Measurements from ENCODE around the gene PRKCH. TPM values are rescaled to one million over a fixed set of nuclear protein-coding genes. Genes with fewer than 3 reads are reported as not detected.

The PRKCH gene
- total and polyA plus RNA-seq, 7 donors = 4.2 to 19.9 (median 10.0) TPM

DNA sequence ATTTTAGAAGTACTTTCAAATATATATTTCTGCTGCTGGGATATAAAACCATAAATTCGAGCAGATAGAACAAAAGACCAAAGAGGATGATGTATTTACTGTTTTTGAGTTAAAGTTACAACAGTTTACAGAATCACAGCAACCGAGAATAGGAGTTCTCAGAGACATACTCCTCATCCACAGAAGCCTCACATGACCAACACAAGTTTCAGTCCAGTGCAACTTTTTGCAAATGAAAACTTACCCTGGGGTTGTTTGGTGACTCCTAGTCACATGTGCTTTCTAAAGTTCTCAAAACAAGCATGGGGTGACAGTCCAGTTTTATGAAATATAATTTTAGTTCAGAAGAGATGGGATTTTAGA lies 117.1 kb downstream of the PRKCH start:
- Histone ChIP-seq H3K36me3 (no peaks in the 10 kb centered on the region), H3K27me3 (no peaks in the 10 kb centered on the region), H3K9me3 (no peaks in the 10 kb centered on the region), H3K4me1 (peaks cover 0 to 15% (median 0%) of the 10 kb centered on the region in 4 donors), H3K27ac (peak overlapping the region in 2 of 4 donors; percentile 14 to 49), H3K4me3 (no peak overlapping the region)
- TF ChIP-seq POLR2AphosphoS5 (IDR thresholded peaks at IDR 0.05) = no peak
- no peak for TF ChIP-seq POLR2A (IDR thresholded peaks at IDR 0.05)
- DNase-seq = no peak
- intact Hi-C loops (cut with DNase I) = no loop called here
- WGBS, 2 donors = 45 to 53% methylated on average over 2 of the region's 2 CpGs

DNA sequence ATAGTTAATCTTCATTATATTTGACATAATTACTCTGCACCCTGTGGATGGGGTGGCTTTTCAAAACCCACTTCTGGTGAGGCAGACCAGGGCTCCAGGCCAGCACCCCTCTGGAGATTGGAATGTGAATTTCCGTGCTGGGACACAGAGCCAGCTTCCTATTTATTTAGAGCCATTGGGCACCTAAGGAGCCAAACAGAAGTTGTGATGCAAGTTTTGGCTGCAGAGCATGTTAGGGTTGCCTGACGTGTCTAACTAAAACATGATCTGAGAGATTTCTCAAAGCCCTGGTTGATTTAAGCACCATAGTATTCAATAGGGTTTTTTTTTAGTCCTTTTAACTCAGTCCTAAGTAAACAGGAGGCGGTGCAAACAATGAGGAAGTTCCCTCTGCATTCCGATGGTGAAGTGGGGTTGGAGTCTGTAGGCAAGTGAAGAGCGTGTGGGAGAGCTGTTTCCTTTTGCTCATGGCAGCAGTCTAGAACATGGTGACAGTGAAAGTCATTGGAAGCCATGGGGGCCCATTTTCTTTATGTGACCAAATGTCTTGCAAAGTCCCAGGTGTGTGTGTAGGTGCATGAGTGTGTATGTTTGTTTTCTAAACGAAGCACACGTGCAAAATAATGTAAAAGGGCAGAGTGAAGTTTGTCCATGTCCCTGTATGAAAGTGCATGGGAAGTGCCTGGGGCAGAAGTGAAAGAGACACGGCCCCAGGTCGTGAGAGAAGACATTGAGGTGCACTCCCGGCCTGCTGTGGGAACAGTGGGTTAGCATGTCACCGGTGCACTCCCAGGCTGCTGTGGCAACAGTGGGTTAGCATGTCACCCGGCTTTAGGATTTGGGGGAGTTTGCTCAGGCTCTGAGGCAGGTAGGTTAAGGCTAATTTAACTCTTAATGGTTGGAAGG lies 117.7 kb downstream of the PRKCH start:
- TF ChIP-seq EP300 (IDR thresholded peaks at IDR 0.05) (no peak), POLR2AphosphoS5 (IDR thresholded peaks at IDR 0.05) (no peak), POLR2A (IDR thresholded peaks at IDR 0.05) (no peak), CTCF (IDR thresholded peaks at IDR 0.05) (no peak)
- Histone ChIP-seq H3K4me3 (no peak overlapping the region), H3K27me3 (no peaks in the 10 kb centered on the region), H3K9me3 (no peaks in the 10 kb centered on the region), H3K27ac (peak overlapping the region in 2 of 4 donors; percentile 14 to 49), H3K36me3 (no peaks in the 10 kb centered on the region), H3K4me1 (peaks cover 0 to 15% (median 0%) of the 10 kb centered on the region in 4 donors)
- DNase-seq = no peak
- 17 to 21% methylated on average over 12 of the region's 12 CpGs for WGBS, 2 donors
- intact Hi-C loops (cut with DNase I) = no loop called here

GRCh38 chr14:61439779-61440418 lies 118.5 kb downstream of the PRKCH start:
- Histone ChIP-seq H3K27me3 (no peaks in the 10 kb centered on the region), H3K36me3 (no peaks in the 10 kb centered on the region), H3K27ac (peak overlapping the region in 1 of 4 donors; percentile 14), H3K4me1 (peaks cover 0 to 15% (median 0%) of the 10 kb centered on the region in 4 donors), H3K4me3 (no peak overlapping the region), H3K9me3 (no peaks in the 10 kb centered on the region)
- TF ChIP-seq POLR2A (IDR thresholded peaks at IDR 0.05) (no peak), CTCF (IDR thresholded peaks at IDR 0.05) (no peak), POLR2AphosphoS5 (IDR thresholded peaks at IDR 0.05) (no peak), EP300 (IDR thresholded peaks at IDR 0.05) (no peak)
- WGBS, 2 donors = 74 to 78% methylated on average over 4 of the region's 4 CpGs
- no peak for DNase-seq
- intact Hi-C loops (cut with DNase I) = no loop called here

- H3K36me3 ChIP-seq = no peaks in the 10 kb centered on the region
- no peak for TF ChIP-seq EP300 (IDR thresholded peaks at IDR 0.05)
- TF ChIP-seq CTCF (IDR thresholded peaks at IDR 0.05) = no peak
- TF ChIP-seq POLR2A (IDR thresholded peaks at IDR 0.05) = no peak
- TF ChIP-seq POLR2AphosphoS5 (IDR thresholded peaks at IDR 0.05) = no peak
- no peaks in the 10 kb centered on the region for H3K27me3 ChIP-seq
- H3K27ac ChIP-seq = no peak overlapping the region
- H3K9me3 ChIP-seq = no peaks in the 10 kb centered on the region
- no peak for DNase-seq
- WGBS, 2 donors = 91 to 93% methylated on average over 3 of the region's 3 CpGs
- peaks cover 0 to 14% (median 0%) of the 10 kb centered on the region in 4 donors for H3K4me1 ChIP-seq
- no peak overlapping the region for H3K4me3 ChIP-seq
- intact Hi-C loops (cut with DNase I) = no loop called here
Measured at GRCh38 chr14:61443481-61443880, 122.1 kb downstream of the PRKCH start.

DNA sequence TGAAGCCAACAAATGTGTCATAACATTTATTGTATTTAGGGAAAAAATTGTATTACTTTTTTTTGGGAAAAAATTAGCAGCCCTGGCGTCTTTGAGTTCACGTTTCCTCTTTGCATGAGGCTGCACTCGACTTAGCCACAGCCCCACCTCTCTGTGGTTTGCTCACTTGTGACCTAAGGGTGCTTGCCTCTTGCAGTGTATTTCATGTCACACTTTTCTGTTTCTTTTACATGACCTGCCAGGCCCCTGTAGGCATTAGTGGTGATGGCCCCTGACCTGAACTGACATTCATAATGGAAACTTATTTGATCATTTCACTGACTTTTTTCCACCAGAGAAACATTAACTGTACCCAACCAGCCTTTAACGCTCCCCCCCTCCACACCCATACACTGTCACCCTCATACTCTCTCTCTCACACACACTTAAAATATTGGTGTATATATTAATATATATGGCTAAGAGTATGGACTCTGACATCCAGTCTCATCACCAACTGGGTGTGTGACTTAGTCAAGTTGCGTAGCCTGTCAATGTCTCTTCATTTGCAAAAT lies 122.9 kb downstream of the PRKCH start:
- H3K9me3 ChIP-seq = no peaks in the 10 kb centered on the region
- TF ChIP-seq CTCF (IDR thresholded peaks at IDR 0.05) (no peak), POLR2AphosphoS5 (IDR thresholded peaks at IDR 0.05) (no peak), POLR2A (IDR thresholded peaks at IDR 0.05) (no peak), EP300 (IDR thresholded peaks at IDR 0.05) (no peak)
- no peaks in the 10 kb centered on the region for H3K27me3 ChIP-seq
- intact Hi-C loops (cut with DNase I) = no loop called here
- H3K27ac ChIP-seq = no peak overlapping the region
- DNase-seq = no peak
- no peaks in the 10 kb centered on the region for H3K36me3 ChIP-seq
- no peak overlapping the region for H3K4me3 ChIP-seq
- peaks cover 0 to 6% (median 0%) of the 10 kb centered on the region in 4 donors for H3K4me1 ChIP-seq
- WGBS, 2 donors = 48 to 84% methylated on average over 5 of the region's 5 CpGs

Data from sigmoid colon (tissue), 7 donors.